HG02973 (cell line): ENCODE data around the gene KRT75.

Experiments
- ATAC-seq: cut with Tn5 transposase; IDR thresholded peaks from one replicate; pipeline ENCODE4 v1.9.1; 2021; ENCODE audit warnings: moderate library complexity; ENCODE audit not compliant: unreplicated experiment

KRT75 gene

GRCh38 chr12:52394836-52395405 lies 39.2 kb downstream of the KRT75 start:
- ATAC-seq: no peak

GRCh38 chr12:52392465-52393007 lies 41.6 kb downstream of the KRT75 start:
- ATAC-seq: no peak

DNA sequence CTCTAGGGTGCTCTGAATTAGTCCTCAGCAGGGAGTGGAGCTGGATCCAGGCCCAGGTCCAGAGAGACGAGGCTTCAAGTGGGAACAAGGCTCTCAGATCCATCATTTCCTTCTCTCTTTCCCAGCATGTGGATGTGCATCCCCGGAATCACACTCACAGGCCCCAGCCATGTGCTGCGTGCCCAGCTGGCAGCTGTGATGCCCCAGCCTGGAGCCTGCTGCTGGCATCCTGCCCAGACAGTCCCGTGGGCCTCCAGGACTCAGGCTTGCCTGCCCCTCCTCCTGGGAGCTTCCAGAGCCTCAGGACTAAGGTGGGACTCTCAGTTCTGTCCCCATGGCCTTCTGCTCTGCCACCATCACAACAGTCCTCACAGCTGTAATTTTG lies 42.6 kb downstream of the KRT75 start:
- no peak for ATAC-seq

DNA sequence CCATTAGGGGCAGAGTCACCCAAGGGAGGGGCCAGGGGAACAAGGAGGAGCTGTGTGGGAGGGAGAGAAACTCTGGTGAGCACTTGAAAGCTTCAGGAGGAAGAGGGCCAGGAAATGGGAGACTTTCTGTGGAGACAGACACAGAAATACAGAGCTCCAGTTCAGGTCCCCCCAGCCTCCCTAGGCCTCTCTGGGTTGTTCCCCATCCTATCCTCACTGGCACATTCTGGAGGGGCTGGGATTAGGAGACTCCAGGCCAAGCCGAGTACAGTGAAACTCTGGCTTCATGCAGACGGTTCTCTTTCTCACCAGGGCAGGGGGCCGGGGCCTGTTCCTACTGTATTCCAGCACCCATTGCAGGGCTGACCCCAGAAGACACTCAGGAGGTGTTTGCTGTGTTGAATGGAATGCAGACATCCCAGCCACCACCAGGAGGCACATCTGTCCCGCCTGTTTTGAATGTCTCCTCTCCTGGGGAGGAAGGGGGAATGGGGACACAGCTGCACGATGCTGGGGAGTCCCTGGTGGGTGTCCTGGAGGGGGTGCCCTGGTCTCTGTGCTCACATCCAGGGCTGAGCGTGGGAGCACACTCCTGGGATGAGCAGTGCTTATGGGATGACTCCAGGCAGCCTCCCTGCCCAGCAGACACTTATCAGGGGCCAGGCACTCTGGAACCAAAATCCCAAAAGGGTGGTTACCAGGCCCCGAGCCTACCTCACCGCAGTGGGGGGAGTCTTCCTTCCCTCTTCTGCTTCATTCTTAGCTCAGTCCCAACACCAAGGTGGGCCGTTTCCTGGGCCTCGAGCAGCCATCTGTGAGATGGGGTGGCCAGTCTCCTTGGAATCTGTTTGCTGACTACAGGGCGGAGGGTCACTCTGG lies 43.2 kb downstream of the KRT75 start:
- ATAC-seq: no peak

DNA sequence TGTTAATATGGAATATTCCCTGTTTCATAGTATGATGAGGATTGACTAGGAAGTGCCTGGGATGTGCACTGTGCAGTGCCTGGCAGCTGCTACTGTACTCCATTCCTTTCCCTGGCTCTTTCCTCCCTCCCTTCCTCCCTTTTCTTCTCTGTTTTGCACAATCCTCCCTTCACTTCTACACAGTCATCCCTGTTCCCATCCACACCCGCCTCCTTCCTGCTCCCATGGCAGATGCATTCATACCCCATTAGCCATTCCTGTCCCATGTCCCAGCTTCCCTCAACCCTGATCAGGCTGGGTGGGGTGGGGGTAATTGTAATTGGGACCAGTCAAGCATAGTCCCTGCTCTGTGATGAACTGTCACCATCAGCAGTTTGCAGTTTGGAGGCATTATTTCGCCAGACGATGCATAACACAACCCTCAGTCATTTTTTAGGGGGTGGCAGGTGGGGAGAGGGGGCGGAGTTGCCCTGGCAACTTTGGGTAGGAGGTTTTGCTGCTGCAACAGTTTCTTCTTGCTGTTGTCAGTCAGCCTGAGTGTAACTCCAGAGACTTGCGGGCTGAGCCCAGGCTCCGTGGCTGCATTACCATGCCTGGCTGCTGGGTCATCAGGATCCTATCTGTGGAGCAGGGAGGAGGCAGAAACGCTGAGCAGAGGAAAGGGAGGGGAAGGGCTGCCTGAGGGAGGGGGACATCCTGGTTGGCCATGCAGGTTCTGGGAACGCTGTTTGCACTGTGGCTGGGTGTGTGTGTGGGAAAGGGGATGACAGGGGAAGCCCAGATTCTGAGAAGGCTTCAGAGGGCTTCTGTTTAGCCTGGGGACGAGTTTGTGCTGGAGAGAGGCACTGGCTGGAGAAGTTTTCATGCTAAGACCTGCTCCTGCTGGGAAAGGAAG lies 44.6 kb downstream of the KRT75 start:
- ATAC-seq: no peak

DNA sequence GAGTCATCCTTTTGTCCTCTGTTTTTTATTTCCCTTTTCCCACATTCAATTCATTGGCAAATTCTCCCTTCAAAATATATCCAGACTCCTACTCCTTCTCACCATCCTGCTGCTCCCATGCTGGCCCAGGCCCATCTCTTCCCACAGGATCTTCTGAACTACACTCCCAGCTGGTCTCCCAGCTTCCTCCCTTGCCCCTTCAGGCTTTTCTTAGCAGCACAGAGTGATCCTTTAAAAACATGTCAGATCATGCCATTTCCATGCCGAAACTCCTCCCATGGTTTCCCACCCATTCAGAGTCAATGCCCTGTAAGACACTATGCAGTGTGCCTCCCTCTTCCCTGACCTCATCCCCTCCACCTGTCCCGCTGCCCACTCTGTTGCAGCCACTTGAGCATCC lies 46.3 kb downstream of the KRT75 start:
- no peak for ATAC-seq

GRCh38 chr12:52385226-52385702 lies 48.9 kb downstream of the KRT75 start, which contains the start of gene KRT84:
Gene KRT84, minus strand, starts transcription at chr12:52385652. Its CDS starts 67 bp downstream, at chr12:52385585.
- no peak for ATAC-seq

DNA sequence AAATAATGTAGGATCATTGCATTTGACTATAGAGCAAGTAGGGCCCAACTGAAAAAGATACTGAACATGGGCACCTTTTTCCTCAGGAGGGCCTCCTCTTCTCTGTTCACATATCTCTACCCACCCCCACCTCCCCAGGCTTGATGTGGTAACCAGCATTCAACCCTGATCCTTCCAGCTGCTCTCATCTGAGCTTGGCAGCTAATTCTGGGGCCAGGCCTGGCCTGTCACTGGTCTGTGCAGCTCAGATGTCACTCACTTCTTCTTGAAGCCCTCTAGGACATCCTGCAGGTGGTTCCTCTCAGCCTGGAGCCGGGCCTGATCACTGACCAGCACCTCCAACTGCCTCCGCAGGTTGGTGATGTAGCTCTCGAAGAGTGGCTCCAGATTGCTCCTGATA lies 50.8 kb downstream of the KRT75 start:
- ATAC-seq: no peak

GRCh38 chr12:52382854-52383253 lies 51.3 kb downstream of the KRT75 start:
- no peak for ATAC-seq

DNA sequence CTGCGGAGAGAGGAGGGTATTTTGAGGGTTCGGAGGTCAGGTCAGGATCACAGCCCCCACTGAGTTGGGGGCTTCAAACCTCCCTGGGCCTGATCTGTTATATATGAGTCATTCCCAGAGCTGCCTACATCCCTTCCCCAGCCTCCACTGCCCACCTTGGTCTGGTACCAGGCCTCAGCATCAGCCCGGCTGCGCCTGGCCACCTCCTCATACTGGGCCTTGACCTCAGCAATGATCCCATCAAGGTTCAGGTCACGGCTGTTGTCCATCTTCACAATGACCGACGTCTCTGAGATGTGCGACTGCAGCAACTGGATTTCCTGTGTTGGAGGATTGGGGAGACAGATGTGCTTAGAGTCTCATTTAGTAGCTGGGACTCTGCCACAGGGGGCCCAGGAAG lies 53.0 kb downstream of the KRT75 start:
- no peak for ATAC-seq

DNA sequence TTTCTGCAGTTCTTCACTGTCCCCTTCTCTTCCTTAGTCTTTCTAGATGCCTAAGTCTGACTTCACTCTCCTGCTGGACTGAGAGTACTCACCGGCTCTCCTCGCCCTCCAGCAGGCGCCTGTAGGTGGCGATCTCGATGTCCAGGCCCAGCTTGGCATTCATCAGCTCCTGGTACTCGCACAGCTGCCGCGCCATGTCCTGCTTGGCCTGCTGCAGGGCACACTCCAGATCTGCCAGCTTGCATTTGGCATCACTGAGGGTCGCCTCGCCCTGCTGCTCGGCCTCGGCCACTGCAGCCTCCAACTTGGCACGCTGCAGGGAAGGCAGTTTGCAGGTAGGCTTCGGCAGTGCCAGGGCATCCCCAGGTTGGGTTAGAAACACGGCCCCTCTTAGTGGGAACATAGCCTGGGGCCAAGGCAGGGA lies 53.9 kb downstream of the KRT75 start:
- no peak for ATAC-seq

DNA sequence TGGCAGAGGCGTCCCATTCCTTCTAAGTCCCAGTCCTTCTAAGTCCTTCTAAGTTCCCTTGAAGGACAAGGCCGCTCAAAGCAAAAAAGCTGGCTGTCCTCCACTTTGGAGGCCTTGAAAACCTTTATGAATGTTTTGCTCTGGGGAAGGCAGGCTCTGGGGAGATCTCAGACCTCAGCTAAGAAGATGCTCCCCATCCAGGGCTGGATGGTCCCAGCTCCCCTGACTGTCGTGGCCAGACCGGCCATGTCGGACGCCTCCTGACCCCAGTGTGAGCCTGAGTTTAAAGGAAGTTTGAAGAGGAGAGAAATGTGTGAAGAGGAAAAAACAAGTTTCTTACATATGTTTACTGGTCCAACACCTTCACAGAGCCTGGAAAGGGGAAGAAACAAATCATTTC lies 54.6 kb downstream of the KRT75 start:
- no peak for ATAC-seq

DNA sequence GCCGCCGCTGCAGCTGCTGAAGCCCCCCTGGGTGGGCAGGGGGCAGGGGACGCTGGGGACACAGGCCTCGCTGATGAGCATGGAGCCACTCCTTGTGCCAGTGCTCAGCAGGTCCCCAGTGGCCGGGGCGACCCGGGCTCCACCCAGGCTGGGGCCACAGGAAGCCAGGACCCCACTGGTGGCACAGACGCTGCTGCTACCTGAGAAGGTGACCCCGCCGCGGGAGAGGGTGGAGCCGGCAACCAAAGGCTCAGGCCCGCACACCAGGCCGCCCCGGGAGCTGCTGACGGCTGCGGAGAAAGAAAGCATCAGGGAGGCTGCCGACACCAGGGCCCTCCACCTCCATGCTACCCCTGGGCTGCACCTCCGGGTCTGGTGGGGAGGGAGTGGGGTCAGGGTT lies 56.1 kb downstream of the KRT75 start:
- no peak for ATAC-seq

DNA sequence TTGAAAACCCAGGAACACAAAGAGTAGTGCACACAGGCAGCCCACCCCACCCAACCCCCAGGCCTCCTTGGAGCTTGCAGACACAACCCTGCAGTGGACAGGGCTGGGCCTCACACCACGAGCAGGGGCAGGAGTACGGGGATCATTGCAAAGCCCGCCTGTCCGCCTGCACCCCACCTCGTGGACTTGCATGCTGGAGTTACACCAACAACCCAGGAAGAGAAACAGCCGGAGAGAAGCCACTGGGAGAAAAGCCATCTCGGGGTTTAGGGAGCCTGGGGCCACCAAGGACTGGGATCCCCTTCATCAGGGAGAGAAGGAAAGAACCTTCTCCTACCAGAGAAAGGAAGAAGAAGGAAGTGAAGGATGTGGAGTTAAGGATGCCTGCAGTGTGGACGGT lies 56.9 kb downstream of the KRT75 start:
- ATAC-seq: no peak
